ENCODE results near the gene TSHZ2.

GRCh38 chr20:53222416-53222815 is 250.3 kb downstream of the TSHZ2 start:
- no peak for TF ChIP-seq CTCF (IDR thresholded peaks at IDR 0.05 in 4 of 5, conservative IDR thresholded peaks at IDR 0.05 in 1 of 5)
- TF ChIP-seq POLR2A (IDR thresholded peaks at IDR 0.05), result no peak
